A673 (cell line): Measurements from ENCODE around the gene ZNF528.

Experiments used
- CTCF ChIP-seq: fragments of 300-800, 200-600 bp; sonication (generic); conservative IDR thresholded peaks from 2 replicates; pipeline ENCODE4 v1.5.1; 2017; ENCODE audit warnings: low read depth, mild to moderate bottlenecking, antibody characterized with exemption, low read length, moderate library complexity, mixed read lengths
- EZH2 ChIP-seq: fragments of 200-600 bp; sonication (generic); IDR thresholded peaks from 2 replicates; pipeline ENCODE4 v1.6.1; 2017; ENCODE audit warnings: borderline replicate concordance, low read depth, mild to moderate bottlenecking, mixed read lengths, antibody characterized with exemption, low read length; ENCODE audit not compliant: poor library complexity, severe bottlenecking

GRCh38 chr19:52451241-52451640 lies 53.6 kb downstream of the ZNF528 start:
- TF ChIP-seq CTCF (no peak), EZH2 (no peak)
